ENCODE data around the gene MT4. TPM values are rescaled to one million over a fixed set of nuclear protein-coding genes. Genes with fewer than 3 reads are reported as not detected.
A peak's percentile ranks its signal among the peaks of the same experiment; 100 is the strongest.

The MT4 gene
- total RNA-seq, result not detected

DNA sequence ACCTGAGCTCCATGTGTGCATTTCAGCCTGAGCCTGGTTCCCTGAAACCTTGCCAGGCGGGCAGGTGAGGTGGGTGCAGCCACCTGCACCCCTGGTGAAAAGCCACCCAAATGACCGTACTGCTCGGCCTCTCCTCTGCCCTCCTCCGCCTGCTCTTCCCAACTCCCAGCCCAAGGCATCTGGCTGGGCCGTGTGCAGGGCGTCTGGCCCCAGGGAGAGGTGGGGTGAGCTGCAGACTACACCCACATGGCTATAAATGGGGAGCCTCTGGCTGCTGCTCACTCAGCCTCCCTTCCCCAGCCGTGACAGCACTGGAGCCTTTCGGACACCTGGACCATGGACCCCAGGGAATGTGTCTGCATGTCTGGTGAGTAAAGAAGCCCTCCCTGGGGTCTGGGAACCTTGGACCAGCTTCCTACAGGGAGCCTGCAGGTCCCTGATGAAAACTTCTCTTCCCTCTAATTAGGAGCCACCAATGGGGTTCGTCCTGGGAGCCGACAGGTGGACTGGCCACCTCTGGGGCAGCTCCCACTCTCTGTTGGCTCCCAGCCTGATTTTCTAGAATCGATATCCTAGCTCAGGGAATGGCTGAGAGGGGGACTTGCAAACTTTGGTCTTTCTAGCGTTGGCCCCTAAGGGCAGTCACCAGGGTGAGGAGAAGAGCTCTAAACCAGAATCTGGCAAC, at the start of gene MT4:
MT4 (plus strand) TSS at position 281 of the 685 bp plus-strand sequence; CDS start at position 337, 56 bp downstream.
- no peak for TF ChIP-seq POLR2A (IDR thresholded peaks at IDR 0.05)
- TF ChIP-seq, protein P1, sequence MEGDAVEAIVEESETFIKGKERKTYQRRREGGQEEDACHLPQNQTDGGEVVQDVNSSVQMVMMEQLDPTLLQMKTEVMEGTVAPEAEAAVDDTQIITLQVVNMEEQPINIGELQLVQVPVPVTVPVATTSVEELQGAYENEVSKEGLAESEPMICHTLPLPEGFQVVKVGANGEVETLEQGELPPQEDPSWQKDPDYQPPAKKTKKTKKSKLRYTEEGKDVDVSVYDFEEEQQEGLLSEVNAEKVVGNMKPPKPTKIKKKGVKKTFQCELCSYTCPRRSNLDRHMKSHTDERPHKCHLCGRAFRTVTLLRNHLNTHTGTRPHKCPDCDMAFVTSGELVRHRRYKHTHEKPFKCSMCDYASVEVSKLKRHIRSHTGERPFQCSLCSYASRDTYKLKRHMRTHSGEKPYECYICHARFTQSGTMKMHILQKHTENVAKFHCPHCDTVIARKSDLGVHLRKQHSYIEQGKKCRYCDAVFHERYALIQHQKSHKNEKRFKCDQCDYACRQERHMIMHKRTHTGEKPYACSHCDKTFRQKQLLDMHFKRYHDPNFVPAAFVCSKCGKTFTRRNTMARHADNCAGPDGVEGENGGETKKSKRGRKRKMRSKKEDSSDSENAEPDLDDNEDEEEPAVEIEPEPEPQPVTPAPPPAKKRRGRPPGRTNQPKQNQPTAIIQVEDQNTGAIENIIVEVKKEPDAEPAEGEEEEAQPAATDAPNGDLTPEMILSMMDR (IDR thresholded peaks at IDR 0.05), result no peak
- no peaks in the 10 kb centered on the region for H3K27me3 ChIP-seq
- no peak within 1 kb of the TSS for H3K27ac ChIP-seq
- no peak for DNase-seq
- no peaks in the 10 kb centered on the region for H3K36me3 ChIP-seq
- no peaks in the 10 kb centered on the region for H3K4me1 ChIP-seq
- no peak within 1 kb of the TSS for H3K4me3 ChIP-seq
- intact Hi-C loops (cut with DNase I; ENCODE audit: low total_unique reads), result no loop called here
- no peaks in the 10 kb centered on the region for H3K9me3 ChIP-seq

DNA sequence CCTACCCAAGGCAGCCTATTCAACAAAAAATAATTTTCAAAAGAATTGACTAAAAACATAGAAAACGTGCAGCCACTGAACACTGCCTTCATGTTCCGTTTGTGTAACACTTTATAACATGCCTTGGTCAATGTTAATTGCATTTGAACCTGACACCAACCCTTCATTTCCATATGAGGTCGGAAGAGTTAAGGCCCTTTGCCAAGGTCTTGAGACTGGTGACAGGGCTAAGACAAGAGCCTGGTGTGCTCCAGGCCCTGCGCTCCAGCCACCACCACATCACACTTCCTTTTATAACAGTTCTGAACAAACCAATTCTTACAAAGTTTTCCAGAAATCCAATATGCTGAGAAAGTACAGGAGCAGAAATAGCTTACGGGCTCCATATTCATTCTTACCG, 49.2 kb upstream of the MT4 start:
- no peak for TF ChIP-seq POLR2A (IDR thresholded peaks at IDR 0.05)
- TF ChIP-seq, protein P1 (IDR thresholded peaks at IDR 0.05), result no peak
- no peak overlapping the region for H3K27ac ChIP-seq

DNA sequence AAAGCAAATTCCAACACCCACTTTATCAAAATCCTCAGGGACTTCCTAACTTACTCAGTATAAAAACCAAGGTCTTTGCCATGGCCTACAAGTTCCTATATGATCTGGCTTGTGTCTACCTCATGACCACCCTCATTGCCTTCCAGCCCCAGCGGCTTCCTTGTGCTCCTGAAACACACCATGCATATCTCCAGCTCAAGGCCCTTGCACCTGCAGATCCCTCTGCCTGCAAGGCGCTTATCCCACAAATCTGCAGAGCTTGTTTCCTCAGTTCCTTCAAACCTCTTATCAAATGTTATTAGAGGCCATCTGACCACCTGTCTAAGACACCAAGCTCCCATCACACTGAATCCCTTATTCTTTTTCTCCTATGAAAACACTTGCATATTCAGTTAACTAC, 47.7 kb upstream of the MT4 start:
- Histone ChIP-seq H3K4me3 (no peak overlapping the region), H3K36me3 (no peaks in the 10 kb centered on the region), H3K27ac (no peak overlapping the region), H3K4me1 (peaks cover 4 to 7% of the 10 kb centered on the region in 2 donors), H3K9me3 (no peaks in the 10 kb centered on the region), H3K27me3 (no peaks in the 10 kb centered on the region)
- TF ChIP-seq, protein P1 (IDR thresholded peaks at IDR 0.05), result no peak
- intact Hi-C loops (cut with DNase I; ENCODE audit: low total_unique reads), result loop anchor here (10.0 kb wide), 1 partner anchor 188 kb away; no protein-coding TSS in a partner anchor
- no peak for DNase-seq

More for the DNA sequence above, 49.2 kb upstream of the MT4 start:
- Histone ChIP-seq H3K27me3 (no peaks in the 10 kb centered on the region), H3K9me3 (no peaks in the 10 kb centered on the region), H3K4me3 (no peak overlapping the region), H3K36me3 (no peaks in the 10 kb centered on the region), H3K4me1 (peaks cover 4 to 7% of the 10 kb centered on the region in 2 donors)
- DNase-seq, result no peak
- intact Hi-C loops (cut with DNase I; ENCODE audit: low total_unique reads), result loop anchor here (10.0 kb wide), 1 partner anchor 189 kb away; no protein-coding TSS in a partner anchor

DNA sequence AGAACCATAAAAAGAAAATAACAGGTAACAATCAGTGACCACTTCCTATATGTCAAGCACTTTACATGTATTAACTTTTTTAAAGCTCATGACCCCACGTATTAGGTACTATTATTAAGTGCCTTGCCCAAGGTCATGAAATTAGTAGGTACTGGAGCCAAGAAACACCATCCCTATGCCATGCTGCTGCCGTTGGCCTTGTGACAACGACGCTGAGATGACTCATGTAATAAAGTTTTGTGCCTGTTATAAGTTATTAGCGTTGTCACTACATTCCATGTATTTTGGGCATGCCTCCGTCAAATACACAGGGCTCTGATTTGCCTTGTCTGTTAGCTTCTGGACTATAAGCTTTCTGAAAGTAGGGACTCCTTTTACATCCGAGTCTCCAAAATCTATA, 46.4 kb upstream of the MT4 start:
- no peak for TF ChIP-seq POLR2A (IDR thresholded peaks at IDR 0.05)
- TF ChIP-seq, protein P1 (IDR thresholded peaks at IDR 0.05), result no peak
- Histone ChIP-seq H3K36me3 (no peaks in the 10 kb centered on the region), H3K27me3 (no peaks in the 10 kb centered on the region), H3K4me1 (peaks cover 4 to 7% of the 10 kb centered on the region in 2 donors), H3K4me3 (no peak overlapping the region), H3K27ac (no peak overlapping the region), H3K9me3 (no peaks in the 10 kb centered on the region)
- no peak for DNase-seq
- intact Hi-C loops (cut with DNase I; ENCODE audit: low total_unique reads), result loop anchor here (10.0 kb wide), 1 partner anchor 186 kb away; no protein-coding TSS in a partner anchor

DNA sequence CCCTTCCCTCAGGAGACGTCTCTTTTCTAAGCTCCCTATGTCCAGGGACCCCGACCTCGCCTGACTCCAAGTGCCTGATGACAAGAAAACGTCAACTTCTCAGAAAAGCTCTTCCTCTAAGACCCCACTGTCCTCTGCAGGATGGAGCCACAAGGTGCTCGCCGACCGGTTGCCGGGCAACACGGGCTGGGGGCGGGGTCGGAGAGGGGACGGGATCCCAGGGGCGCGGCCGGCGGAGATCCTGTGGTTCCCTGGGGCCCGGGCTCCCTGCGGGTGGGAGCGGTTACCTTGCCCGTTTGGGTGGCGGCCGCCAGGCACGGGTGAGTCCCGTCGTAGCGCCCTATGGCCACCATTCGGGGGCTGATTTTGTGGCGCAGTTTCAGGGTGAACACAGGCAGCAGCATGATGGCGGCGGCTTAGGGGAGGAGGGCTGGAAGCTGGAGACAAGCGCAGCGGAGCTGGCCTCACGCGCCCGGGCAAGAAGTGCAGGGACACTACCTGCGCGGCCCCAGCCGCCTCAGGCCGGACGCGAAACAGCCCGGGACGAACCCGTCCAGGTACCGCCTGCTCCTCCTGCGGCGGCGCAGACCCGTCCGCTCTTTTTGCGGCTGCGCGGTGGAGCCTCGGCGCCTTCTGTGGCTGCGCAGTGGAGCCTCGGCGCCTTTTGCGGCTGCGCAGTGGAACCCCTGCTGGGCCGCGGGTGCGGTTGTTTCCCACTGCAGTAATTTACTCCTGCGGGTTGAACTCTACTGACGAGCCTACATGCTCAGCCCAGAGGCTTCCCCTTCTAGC, 45.2 kb upstream of the MT4 start, which contains the start of gene BBS2:
BBS2 (minus strand) TSS at position 566 of the 792 bp plus-strand sequence; CDS start at position 404, 162 bp downstream.
- H3K36me3 ChIP-seq, result no peaks in the 10 kb centered on the region
- no peaks in the 10 kb centered on the region for H3K27me3 ChIP-seq
- DNase-seq, result peak; percentile 83 to 90
- H3K27ac ChIP-seq, result peak within 1 kb of the TSS; percentile 84 to 86
- H3K4me3 ChIP-seq, result peak within 1 kb of the TSS; percentile 77 to 89
- H3K4me1 ChIP-seq, result peaks cover 0 to 4% of the 10 kb centered on the region in 2 donors
- no peaks in the 10 kb centered on the region for H3K9me3 ChIP-seq
- TF ChIP-seq, protein P1 (IDR thresholded peaks at IDR 0.05), result peak in 2 of 4 experiments; percentile 9 to 11
- peak; percentile 59 to 84 for TF ChIP-seq POLR2A (IDR thresholded peaks at IDR 0.05)
- intact Hi-C loops (cut with DNase I; ENCODE audit: low total_unique reads), result loop anchor here (10.0 kb wide), 1 partner anchor 185 kb away; no protein-coding TSS in a partner anchor

Data from uterus (tissue), 4 donors.